Measurements from ENCODE around the gene ZNF609. TPM values are rescaled to one million over a fixed set of nuclear protein-coding genes. Genes with fewer than 3 reads are reported as not detected.

The ZNF609 gene
- total and polyA plus RNA-seq, 10 of the 15 experiments (the other 5 are each of a cell fraction or from before 2014, with no cell fraction given): 5.1 to 35.3 (median 13.6) TPM

DNA sequence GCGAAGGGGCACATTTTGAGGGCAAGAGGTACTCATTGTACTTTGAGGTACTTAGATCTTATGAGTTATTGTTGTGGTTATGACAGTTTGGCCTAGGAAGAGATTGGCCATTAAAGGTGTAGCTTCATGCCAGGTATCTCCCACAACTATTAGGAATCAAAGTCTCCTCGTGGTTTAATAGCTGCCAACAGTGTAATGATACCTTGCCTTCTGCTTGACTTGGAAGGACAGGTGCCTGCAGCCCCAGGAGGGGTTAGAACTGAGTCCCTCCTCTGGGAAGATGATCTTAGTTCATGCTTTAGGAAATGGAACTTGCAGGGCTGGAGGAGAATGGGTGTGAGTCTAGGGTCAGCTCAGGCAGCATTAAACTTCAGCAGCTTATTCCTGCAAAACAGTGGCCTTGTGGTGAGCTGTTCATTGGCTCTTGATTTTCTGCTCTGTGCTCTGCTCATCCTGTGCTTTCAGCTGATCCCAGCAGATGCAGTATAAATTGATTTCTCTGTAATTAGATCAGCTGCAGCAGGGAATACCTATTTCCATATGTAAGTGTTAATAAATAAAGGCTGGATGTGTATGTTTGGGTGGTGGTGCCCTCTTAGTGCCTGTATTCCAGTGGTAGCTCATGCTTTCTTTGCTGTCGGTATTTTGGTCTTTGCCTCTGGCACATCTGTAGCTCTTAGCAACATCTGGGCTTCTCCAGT lies 40.5 kb downstream of the ZNF609 start:
- TF ChIP-seq, protein P1, sequence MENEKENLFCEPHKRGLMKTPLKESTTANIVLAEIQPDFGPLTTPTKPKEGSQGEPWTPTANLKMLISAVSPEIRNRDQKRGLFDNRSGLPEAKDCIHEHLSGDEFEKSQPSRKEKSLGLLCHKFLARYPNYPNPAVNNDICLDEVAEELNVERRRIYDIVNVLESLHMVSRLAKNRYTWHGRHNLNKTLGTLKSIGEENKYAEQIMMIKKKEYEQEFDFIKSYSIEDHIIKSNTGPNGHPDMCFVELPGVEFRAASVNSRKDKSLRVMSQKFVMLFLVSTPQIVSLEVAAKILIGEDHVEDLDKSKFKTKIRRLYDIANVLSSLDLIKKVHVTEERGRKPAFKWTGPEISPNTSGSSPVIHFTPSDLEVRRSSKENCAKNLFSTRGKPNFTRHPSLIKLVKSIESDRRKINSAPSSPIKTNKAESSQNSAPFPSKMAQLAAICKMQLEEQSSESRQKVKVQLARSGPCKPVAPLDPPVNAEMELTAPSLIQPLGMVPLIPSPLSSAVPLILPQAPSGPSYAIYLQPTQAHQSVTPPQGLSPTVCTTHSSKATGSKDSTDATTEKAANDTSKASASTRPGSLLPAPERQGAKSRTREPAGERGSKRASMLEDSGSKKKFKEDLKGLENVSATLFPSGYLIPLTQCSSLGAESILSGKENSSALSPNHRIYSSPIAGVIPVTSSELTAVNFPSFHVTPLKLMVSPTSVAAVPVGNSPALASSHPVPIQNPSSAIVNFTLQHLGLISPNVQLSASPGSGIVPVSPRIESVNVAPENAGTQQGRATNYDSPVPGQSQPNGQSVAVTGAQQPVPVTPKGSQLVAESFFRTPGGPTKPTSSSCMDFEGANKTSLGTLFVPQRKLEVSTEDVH (IDR thresholded peaks at IDR 0.05; ENCODE audit: low read depth, partially characterized antibody): no peak
- TF ChIP-seq HDGF (IDR thresholded peaks at IDR 0.05) (no peak), SIX5 (IDR thresholded peaks at IDR 0.05; ENCODE audit: low read depth, low read length, severe bottlenecking) (no peak), ASH2L (IDR thresholded peaks at IDR 0.05; ENCODE audit: borderline replicate concordance, low read depth) (no peak), SMARCA5 (IDR thresholded peaks at IDR 0.05) (no peak), FOXK2 (IDR thresholded peaks at IDR 0.05) (no peak)
- TF ChIP-seq, protein P2, sequence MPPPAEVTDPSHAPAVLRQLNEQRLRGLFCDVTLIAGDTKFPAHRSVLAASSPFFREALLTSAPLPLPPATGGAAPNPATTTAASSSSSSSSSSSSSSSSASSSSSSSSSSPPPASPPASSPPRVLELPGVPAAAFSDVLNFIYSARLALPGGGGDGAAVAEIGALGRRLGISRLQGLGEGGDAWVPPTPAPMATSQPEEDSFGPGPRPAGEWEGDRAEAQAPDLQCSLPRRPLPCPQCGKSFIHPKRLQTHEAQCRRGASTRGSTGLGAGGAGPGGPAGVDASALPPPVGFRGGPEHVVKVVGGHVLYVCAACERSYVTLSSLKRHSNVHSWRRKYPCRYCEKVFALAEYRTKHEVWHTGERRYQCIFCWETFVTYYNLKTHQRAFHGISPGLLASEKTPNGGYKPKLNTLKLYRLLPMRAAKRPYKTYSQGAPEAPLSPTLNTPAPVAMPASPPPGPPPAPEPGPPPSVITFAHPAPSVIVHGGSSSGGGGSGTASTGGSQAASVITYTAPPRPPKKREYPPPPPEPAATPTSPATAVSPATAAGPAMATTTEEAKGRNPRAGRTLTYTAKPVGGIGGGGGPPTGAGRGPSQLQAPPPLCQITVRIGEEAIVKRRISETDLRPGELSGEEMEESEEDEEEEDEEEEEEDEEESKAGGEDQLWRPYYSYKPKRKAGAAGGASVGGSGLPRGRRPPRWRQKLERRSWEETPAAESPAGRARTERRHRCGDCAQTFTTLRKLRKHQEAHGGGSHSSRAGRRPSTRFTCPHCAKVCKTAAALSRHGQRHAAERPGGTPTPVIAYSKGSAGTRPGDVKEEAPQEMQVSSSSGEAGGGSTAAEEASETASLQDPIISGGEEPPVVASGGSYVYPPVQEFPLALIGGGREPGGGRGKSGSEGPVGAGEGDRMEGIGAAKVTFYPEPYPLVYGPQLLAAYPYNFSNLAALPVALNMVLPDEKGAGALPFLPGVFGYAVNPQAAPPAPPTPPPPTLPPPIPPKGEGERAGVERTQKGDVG (CRISPR knock-in tag; IDR thresholded peaks at IDR 0.05): no peak
- TF ChIP-seq, protein P3, sequence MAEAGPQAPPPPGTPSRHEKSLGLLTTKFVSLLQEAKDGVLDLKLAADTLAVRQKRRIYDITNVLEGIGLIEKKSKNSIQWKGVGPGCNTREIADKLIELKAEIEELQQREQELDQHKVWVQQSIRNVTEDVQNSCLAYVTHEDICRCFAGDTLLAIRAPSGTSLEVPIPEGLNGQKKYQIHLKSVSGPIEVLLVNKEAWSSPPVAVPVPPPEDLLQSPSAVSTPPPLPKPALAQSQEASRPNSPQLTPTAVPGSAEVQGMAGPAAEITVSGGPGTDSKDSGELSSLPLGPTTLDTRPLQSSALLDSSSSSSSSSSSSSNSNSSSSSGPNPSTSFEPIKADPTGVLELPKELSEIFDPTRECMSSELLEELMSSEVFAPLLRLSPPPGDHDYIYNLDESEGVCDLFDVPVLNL (IDR thresholded peaks at IDR 0.05; ENCODE audit: low read depth, low read length): no peak
- POLR2A ChIA-PET: interaction anchor here (1.0 kb wide), 1 partner anchor 22 kb away, joined by 4 read pairs; no protein-coding TSS in a partner anchor
- ATAC-seq (no peak), DNase-seq (ENCODE audit: low read depth, low spot score) (no peak), FAIRE-seq (no peak)
- in situ Hi-C loops (cut with MboI) (no loop called here), intact Hi-C loops (cut with micrococcal nuclease; ENCODE audit: unreplicated experiment) (no loop called here)
- H3K4me1 ChIP-seq (ENCODE audit: control insufficient read depth, insufficient read depth, low read length): peaks cover 14% of the 10 kb centered on the region
- no peak overlapping the region for H3K27ac ChIP-seq (ENCODE audit: control insufficient read depth, insufficient read depth)
- RAD21 ChIA-PET (ENCODE audit: unreplicated experiment): interaction anchor here (0.6 to 2.0 kb wide), 6 partner anchors 16 to 172 kb away, joined by 3 to 7 read pairs (median 3); no protein-coding TSS in a partner anchor
- no peak overlapping the region for H2AFZ ChIP-seq (ENCODE audit: control insufficient read depth, low read depth, low read length)
- H3K4me3 ChIP-seq: no peak overlapping the region
- H3K9ac ChIP-seq (ENCODE audit: control insufficient read depth, insufficient read depth, low read length): no peak overlapping the region
- peaks cover 13 to 20% of the 10 kb centered on the region in 2 experiments; a peak in 3 of 4 replicates for H3K36me3 ChIP-seq (ENCODE audit: control insufficient read depth in 2 of 2, insufficient read depth in 2 of 2, low read length in 1 of 2)
- no peaks in the 10 kb centered on the region for H3K9me3 ChIP-seq (replicated peaks; ENCODE audit: control insufficient read depth, insufficient read depth, low read length)
- no TSS peak for BruUV-seq (replicated peaks)
- CTCF ChIA-PET: interaction anchor here (0.6 to 1.4 kb wide), 3 partner anchors 10 to 186 kb away, joined by 3 to 5 read pairs (median 3); no protein-coding TSS in a partner anchor
- 67% methylated on average over 3 of the region's 3 CpGs for WGBS (ENCODE audit: insufficient coverage, insufficient replicate concordance, low lambda C conversion rate, missing lambda C conversion rate)
- no peaks in the 10 kb centered on the region for H3K27me3 ChIP-seq (replicated peaks in 1 of 2; ENCODE audit: control insufficient read depth in 2 of 2, insufficient read depth in 2 of 2, low read length in 1 of 2)
- SMC1A ChIA-PET (ENCODE audit: uncharacterized antibody, unreplicated experiment): interaction anchor here (0.6 to 2.3 kb wide), 12 partner anchors 8 to 151 kb away, joined by 3 to 10 read pairs (median 3); no protein-coding TSS in a partner anchor
- no peak overlapping the region for H3K4me2 ChIP-seq (ENCODE audit: control insufficient read depth, insufficient read depth)
- H3K79me2 ChIP-seq (ENCODE audit: control insufficient read depth, insufficient read depth, low read length): peaks cover 46% of the 10 kb centered on the region
- no peaks in the 10 kb centered on the region for H4K20me1 ChIP-seq (ENCODE audit: control insufficient read depth, insufficient read depth)
